Femur (tissue), 1 donor: Measurements from ENCODE around the gene ABTB2.

Experiments used
- DNase-seq: peaks from one replicate; pipeline ENCODE4 v3.0.0-alpha.2; 2017

ABTB2 gene

DNA sequence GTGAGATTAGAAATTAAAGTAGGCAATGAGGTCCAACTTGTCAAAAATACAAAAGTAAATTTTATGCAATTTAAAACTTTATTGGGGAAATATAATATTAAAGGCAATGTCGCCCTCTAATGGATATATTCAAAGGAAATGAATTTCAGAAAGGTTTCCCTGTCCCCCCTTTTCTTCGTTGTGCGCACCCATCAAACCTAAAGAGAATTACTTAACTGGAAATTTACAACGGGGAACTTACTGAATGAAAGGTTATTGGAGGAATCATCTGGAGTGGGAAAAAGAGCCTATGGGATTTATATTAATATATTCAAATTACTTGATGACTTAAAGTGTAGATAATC, 1.7 kb upstream of the ABTB2 start:
- no peak for DNase-seq

DNA sequence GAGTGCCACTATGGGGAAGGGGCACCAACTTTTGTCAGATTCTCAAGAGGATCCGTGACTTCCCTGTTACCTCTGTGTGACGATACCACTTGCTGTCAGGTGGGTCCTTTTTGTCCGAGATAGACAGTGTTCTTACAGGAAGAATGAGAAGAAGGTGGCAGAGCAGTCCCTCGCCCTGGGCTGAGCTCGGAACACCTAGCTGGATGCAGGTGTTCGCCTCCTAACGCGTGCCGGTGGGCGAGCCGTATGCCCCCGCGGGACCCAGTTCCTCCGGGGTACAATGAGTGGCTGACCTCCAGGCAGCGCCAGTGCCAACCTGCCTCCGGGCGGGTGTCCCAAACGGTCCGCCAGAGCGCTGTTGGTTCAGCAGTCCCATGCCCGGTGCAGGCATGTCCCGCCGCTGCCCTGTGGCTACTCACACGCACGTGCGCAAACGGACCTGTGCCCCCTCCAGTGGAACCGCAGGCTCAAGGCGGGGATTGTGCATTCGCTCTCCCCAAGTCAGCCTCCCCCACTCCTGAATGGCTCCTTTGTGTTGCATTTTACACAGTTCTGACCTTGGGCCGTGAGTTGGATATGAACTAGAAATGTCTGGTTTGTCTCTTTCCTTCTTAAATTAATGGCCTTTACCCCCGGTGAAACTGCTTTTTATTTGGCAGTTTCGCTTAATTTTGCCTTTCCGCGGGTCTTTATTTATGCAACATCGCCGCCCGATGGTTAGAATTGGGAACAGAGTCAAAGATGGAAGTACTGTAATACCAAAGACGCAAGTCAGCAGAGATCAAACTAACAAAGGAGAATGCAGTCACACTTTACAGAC, 1.1 kb upstream of the ABTB2 start:
- DNase-seq: peak; percentile 85

- peak; percentile 82 for DNase-seq
These were observed 483 bp upstream of the ABTB2 start for GRCh38 chr11:34358258-34358727.

GRCh38 chr11:34356913-34357700, 703 bp downstream of the ABTB2 start:
- DNase-seq: peak; percentile 70

- DNase-seq: no peak
These were observed 1.3 kb downstream of the ABTB2 start for GRCh38 chr11:34356576-34356912.

- no peak for DNase-seq
These were observed 1.7 kb downstream of the ABTB2 start for GRCh38 chr11:34356130-34356529.

- no peak for DNase-seq
These were observed 2.1 kb downstream of the ABTB2 start for GRCh38 chr11:34355726-34356125.

DNA sequence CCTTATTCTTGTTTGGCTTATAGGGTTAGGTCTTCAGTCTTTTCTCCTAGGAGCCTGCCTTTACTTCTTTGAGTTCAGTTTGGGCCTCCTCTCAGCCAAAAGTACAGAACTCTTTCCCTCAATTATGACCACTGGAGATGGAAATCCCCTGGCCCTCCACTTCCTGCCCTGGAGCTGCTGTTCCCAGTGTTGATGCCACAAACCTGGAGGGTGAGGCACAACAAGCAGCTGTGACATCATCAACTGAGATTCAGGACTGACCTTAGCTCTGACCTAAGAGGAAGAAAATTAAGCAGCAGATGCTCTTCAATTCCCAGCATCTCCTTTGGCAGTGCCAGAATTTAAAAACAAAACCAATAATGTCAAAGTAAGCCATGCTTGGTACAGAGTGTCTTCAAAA, 3.0 kb downstream of the ABTB2 start:
- no peak for DNase-seq

DNA sequence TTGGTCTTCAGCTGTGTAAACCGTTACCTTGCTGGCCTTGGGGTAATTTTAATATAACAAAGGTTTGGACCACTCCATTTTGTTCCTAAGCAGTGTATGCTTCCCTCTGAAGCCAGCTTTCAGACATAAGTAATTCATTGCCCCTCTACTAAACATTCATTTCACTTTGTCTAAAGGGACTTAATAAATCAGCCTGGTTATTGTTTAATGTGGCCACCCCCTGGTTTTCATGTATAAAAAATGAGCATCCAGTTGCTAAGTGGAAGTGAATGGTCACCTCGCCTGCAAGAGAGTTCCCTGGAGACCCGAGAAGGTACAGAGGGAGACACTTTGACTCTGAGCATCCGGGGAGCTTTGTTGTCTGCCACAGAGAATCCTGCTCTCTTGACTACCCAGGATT, 3.9 kb downstream of the ABTB2 start:
- no peak for DNase-seq

- peak; percentile 3 for DNase-seq
These were observed 5.9 kb downstream of the ABTB2 start for GRCh38 chr11:34351687-34352469.

DNA sequence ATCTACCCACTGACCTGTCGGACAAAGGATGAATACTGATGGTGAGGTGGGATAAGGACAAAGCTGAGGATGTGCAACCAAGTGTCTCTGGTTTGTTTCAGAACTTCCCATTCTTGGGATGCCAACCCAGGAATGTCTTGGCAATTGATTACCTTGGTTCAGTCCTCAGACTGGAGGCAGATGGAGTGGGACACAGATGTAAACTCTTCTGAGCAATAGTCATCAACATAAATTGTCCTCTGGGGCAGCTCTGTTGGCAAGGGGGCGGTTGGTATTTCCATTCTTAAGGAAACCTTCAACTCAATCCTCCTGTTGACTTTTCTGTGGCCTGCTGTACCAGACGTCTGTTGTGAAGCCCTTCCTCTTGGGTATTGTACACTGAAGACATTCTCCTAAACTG, 6.8 kb downstream of the ABTB2 start:
- peak; percentile 1 for DNase-seq

DNA sequence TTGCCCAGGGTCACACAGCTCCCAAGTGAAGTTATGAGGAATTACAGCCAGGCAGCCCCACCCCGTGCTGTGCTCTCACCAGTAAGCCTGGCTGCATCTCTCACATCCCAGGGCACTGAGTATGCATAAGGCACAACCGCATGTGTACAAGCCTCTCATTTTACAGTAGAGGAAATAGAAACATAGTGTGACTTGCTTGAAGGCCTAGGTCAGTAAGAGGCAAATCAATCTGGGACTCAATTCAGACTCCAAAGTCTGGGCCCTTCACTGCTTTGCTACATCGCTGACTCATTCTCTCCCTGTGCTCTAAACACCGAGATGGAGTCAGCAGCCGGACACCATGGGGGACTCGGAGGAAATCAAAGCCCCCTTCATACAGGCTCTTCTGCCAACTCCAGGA, 7.9 kb downstream of the ABTB2 start:
- peak; percentile 10 for DNase-seq

DNA sequence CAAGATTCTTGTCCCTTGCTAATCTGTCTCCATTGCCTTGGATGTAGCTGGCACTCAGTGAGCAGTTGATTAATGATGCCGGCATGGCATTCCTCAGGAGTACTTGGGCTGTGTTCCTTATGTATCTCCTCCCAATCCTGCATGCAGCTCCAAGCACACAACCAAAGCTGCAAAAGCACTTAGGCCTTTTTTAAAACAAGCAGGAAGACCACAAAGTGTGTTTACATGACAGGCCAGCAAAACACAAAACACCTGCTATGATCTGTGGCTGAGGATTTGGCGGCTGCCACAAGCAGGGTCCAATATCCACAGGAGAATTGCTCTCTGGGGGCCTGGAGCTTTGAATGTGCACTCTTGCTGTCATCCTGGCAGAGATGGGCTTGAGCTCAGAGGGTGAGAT, 8.9 kb downstream of the ABTB2 start:
- DNase-seq: peak; percentile 21

DNA sequence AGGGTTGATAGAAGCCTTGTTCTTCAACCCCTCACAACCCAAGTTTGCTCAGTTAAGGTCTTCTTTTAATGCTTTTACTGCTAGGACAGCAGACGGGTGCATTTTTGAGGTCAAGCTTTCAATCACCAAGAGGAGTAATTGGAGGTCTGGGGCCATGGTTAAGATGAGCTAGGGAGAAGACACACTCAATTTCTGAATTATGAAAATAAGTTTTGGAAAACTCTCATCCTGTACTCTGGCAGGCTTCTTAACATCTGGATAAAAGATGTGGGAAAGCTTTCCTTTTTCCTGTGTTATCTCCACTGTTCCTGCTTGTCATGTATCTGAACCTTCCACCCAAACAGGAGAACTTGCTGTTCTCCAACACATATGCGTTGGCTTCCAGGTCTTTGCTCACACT, 9.7 kb downstream of the ABTB2 start:
- peak; percentile 14 for DNase-seq

DNA sequence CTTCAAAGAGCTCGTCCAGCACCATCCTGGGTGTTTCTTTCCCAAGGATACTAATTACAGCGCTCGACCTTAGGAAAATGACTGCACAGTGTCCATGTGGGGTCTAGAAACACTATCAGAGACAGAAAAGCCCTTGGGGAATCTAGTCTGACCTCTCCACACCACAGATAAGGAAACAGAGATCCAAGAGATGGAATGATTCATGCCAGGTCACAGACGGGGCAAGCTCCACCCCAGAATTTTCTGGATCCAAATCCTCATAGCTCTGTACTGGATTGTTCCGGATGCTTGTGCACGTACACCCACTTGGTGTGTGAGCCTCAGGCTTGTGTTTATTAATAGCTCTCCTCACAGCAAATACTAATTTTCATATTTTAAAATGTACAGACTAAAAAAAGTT, 11.3 kb downstream of the ABTB2 start:
- DNase-seq: peak; percentile 43

DNA sequence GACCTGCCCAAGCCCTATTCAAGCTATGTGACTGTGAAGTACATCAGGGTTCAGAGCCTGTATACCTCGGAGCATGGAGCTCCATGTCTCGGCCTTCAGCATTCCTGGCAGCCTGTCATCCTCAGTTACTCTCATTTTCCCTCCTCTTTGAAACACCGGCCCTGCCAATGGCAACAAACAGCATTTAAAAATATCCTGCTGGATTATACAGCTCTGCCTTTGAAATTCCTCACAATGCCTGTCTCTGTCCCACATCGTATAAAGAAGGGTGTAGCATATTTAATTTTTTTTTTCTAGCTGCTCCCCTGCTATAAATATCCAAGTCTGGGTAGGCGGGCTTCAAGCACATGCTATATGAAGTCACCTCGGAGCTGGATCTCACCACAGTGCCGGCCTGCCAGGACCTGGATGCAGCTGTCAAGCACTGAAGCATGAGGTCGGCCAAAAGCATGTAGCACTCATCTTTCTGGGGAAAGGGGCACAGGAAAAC, 11.8 kb downstream of the ABTB2 start:
- DNase-seq: peak; percentile 90

- DNase-seq: peak; percentile 65
These were observed 12.3 kb downstream of the ABTB2 start for GRCh38 chr11:34345540-34345876.

DNA sequence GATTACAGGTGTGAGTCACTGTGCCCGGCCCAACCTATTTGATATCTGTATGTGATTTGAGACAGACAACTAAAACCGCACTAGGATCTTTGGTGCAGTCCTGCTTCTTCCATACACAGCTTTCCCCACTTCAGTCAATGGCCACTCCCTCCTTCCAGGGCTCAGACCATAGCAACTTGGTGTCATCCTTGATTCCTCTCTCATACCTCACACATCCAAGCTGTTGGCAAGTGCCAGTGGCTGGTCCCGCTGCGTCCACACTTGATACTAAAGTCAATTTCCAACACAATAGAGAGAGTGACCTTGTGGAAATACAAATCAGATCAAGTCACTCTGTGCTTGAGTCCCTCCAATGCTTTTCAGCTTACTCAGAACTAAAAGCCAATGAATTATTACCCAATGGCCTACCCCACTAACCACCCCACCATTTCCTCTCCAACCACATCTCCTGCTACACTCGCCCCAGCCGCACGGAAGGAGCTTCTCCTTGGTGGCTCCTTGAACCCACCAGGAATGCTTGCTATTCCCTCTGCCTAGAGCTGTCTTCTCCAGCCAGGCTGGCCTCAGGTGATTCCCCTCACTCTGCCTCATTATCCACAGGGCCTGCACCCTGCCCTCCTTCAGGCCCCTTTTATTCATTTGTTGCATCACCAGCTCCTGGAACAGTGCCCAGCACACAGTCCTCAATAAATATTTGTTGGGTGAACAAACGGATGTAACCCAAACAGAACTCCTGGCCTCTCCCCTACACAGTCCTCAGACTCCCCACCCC, 12.9 kb downstream of the ABTB2 start:
- no peak for DNase-seq

DNA sequence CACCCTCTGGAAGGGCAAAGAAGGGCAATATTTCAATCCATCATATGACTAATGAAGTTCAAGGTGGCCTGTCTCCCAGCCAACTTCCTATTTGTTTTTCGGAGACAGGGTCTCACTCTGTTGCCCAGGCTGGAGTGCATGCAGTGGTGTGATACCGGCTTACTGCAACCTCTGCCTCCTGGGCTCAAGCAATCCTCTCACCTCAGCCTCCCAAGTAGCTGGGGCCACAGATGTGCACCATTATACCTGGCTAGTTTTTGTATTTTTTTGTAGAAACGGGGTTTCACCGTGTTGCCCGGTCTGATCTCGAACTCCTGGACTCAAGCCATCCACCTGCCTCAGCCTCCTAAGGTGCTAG, 13.4 kb downstream of the ABTB2 start:
- DNase-seq: no peak

GRCh38 chr11:34343686-34344085, 14.1 kb downstream of the ABTB2 start:
- no peak for DNase-seq

- no peak for DNase-seq
These were observed 14.7 kb downstream of the ABTB2 start for GRCh38 chr11:34343153-34343552.

DNA sequence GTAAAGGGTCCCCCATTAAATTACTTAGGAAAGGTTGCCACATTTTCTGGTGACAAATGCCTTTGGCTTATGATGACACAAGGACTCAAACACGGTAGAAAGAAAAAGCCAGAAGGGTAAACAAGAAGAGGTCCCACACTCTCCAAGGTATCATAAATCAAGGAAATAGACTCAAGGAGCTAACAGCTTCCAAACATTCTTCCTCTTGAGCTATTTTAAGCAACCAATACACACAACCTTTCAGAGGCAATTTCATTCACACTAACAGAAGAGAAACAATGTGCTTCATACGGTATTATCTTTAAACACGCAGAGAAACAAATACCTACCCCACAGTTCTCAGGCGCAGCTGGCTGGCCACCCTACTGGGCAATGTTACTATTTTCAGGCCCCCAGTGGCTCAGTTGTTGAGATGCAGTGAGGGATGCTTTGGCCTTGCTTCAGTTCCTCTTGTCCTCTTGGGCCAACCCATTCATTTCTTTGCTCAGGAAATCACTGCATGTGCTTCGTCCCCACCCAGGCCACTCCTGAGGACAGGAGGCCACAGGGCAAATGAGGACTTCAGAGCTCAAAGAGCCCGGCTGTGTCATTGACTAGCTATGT, 15.8 kb downstream of the ABTB2 start:
- DNase-seq: no peak
